ENCODE results near the gene TNFSF10.
A peak's percentile ranks its signal among the peaks of the same experiment; 100 is the strongest.
"Not testable (repeated sequence)": the region's sequence is repeated elsewhere in the genome, so short reads cannot be mapped to it uniquely, and the experiment has no call there.

Gene TNFSF10

DNA sequence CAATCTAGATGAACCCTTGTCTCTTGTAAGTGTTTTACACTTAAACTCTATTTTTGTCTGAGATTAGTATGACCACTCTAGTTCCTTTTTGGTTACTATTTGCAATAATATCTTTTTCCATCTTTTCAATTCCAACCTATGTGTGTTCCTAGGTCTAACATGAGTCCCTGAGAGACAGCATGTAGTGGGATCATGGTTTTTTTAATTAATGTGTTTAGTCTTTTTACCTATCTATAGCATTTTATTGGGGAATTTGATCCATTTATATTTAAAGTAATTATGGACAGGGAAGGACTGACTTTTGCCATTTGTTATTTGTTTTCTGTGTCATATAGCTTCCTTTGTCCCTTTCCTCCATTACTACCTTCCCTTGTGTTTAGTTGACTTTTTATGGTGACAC lies 21.7 kb downstream of the TNFSF10 start:
- no peak for DNase-seq (ENCODE audit: low read depth)
- TF ChIP-seq, protein P1, sequence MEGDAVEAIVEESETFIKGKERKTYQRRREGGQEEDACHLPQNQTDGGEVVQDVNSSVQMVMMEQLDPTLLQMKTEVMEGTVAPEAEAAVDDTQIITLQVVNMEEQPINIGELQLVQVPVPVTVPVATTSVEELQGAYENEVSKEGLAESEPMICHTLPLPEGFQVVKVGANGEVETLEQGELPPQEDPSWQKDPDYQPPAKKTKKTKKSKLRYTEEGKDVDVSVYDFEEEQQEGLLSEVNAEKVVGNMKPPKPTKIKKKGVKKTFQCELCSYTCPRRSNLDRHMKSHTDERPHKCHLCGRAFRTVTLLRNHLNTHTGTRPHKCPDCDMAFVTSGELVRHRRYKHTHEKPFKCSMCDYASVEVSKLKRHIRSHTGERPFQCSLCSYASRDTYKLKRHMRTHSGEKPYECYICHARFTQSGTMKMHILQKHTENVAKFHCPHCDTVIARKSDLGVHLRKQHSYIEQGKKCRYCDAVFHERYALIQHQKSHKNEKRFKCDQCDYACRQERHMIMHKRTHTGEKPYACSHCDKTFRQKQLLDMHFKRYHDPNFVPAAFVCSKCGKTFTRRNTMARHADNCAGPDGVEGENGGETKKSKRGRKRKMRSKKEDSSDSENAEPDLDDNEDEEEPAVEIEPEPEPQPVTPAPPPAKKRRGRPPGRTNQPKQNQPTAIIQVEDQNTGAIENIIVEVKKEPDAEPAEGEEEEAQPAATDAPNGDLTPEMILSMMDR (conservative IDR thresholded peaks at IDR 0.05; ENCODE audit: low read length), result no peak
- H3K4me3 ChIP-seq (ENCODE audit: low read length), result no peak overlapping the region

- TF ChIP-seq, protein P1 (conservative IDR thresholded peaks at IDR 0.05; ENCODE audit: low read length), result peak; percentile 86
- H3K4me3 ChIP-seq (ENCODE audit: low read length), result not testable (repeated sequence)
- peak; percentile 71 for DNase-seq (ENCODE audit: low read depth)
Observed at GRCh38 chr3:172490198-172490669, 33.0 kb downstream of the TNFSF10 start.

- TF ChIP-seq, protein P1 (conservative IDR thresholded peaks at IDR 0.05; ENCODE audit: low read length), result no peak; the same call in 1 of the 2 replicates
- DNase-seq (ENCODE audit: low read depth), result no peak
- no peak overlapping the region for H3K4me3 ChIP-seq (ENCODE audit: low read length)
Observed at GRCh38 chr3:172478116-172478515, 45.1 kb downstream of the TNFSF10 start.

GRCh38 chr3:172476347-172476746 lies 46.9 kb downstream of the TNFSF10 start:
- H3K4me3 ChIP-seq (ENCODE audit: low read length), result no peak overlapping the region
- DNase-seq (ENCODE audit: low read depth), result no peak

GRCh38 chr3:172475703-172476102 lies 47.5 kb downstream of the TNFSF10 start:
- TF ChIP-seq, protein P1 (conservative IDR thresholded peaks at IDR 0.05; ENCODE audit: low read length), result no peak
- DNase-seq (ENCODE audit: low read depth), result no peak
- H3K4me3 ChIP-seq (ENCODE audit: low read length), result no peak overlapping the region

More at GRCh38 chr3:172476347-172476746, 46.9 kb downstream of the TNFSF10 start:
- TF ChIP-seq, protein P1 (conservative IDR thresholded peaks at IDR 0.05; ENCODE audit: low read length), result no peak

- TF ChIP-seq, protein P1 (conservative IDR thresholded peaks at IDR 0.05; ENCODE audit: low read length), result no peak
- H3K4me3 ChIP-seq (ENCODE audit: low read length), result no peak overlapping the region
- DNase-seq (ENCODE audit: low read depth), result no peak
Observed at GRCh38 chr3:172471903-172472302, 51.3 kb downstream of the TNFSF10 start.

DNA sequence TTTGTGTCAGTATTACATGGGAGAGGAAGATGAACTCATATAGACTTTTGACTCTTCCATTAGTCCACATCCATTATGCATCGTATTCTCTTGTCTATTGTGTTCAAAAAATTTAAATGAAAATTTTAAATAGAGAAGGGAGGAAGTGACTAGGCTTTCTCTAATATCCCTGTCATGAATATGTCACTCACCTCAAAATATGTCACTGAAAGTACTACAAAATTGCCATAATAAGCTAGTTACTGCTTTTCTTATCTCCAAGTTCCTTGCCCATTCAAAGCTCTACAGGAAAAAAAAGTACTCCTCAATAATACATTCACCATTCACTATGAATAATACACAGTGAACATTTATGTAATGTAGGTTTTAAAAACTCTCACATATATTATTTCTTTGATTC lies 52.6 kb downstream of the TNFSF10 start:
- H3K4me3 ChIP-seq (ENCODE audit: low read length), result no peak overlapping the region
- no peak for DNase-seq (ENCODE audit: low read depth)
- TF ChIP-seq, protein P1 (conservative IDR thresholded peaks at IDR 0.05; ENCODE audit: low read length), result no peak

Data from AG10803 (cell line).